Parathyroid adenoma (tissue), 2 donors: ENCODE data around the gene PALD1.
A peak's percentile ranks its signal among the peaks of the same experiment; 100 is the strongest.

Source experiments
- H2AFZ ChIP-seq: fragments of 300-600 bp; sonication (generic); one replicate; pipeline ENCODE4 v1.7.0; 2017; ENCODE audit warnings: antibody characterized with exemption, mild to moderate bottlenecking
- H3K27ac ChIP-seq: fragments of 300-600 bp; sonication (generic); one replicate; pipeline ENCODE4 v1.7.0; 2017
- H3K27me3 ChIP-seq: fragments of 300-600 bp; sonication (generic); one replicate; pipeline ENCODE4 v1.7.0; 2017; ENCODE audit warnings: low read length; ENCODE audit not compliant: control insufficient read depth, insufficient read depth
- H3K36me3 ChIP-seq: fragments of 300-600 bp; sonication (generic); one replicate; pipeline ENCODE4 v1.7.0; 2017; ENCODE audit warnings: low read length; ENCODE audit not compliant: control insufficient read depth, insufficient read depth
- H3K4me1 ChIP-seq: fragments of 300-600 bp; sonication (generic); one replicate; pipeline ENCODE4 v1.7.0; 2017; ENCODE audit warnings: control low read depth
- H3K4me2 ChIP-seq: fragments of 300-600 bp; sonication (generic); one replicate; pipeline ENCODE4 v1.7.0; 2017; ENCODE audit warnings: low read length
- H3K4me3 ChIP-seq: fragments of 300-600 bp; sonication (generic); one replicate; pipeline ENCODE4 v1.7.0; 2017; ENCODE audit warnings: low read depth, low read length
- H3K79me2 ChIP-seq: fragments of 300-600 bp; sonication (generic); one replicate; pipeline ENCODE4 v1.7.0; 2017; ENCODE audit warnings: control low read depth
- H3K9ac ChIP-seq: fragments of 300-600 bp; sonication (generic); one replicate; pipeline ENCODE4 v1.7.0; 2017; ENCODE audit warnings: mild to moderate bottlenecking
- H3K9me3 ChIP-seq: fragments of 300-600 bp; sonication (generic); one replicate; pipeline ENCODE4 v1.7.0; 2017; ENCODE audit warnings: low read length; ENCODE audit not compliant: control insufficient read depth
- TF ChIP-seq, protein P1 (sequence below): fragments of 300-600 bp; sonication (generic); IDR thresholded peaks from one replicate; pipeline ENCODE4 v1.7.0; 2017; ENCODE audit warnings: antibody characterized with exemption, mild to moderate bottlenecking
- donor health status: primary hyperparathyroidism.

Gene PALD1

GRCh38 chr10:70539471-70539870 lies 60.9 kb downstream of the PALD1 start:
- H3K27ac ChIP-seq = no peak overlapping the region
- H3K4me1 ChIP-seq = peaks cover 9% of the 10 kb centered on the region
- no peak overlapping the region for H3K4me3 ChIP-seq
- no peaks in the 10 kb centered on the region for H3K36me3 ChIP-seq
- H2AFZ ChIP-seq = no peak overlapping the region
- H3K9ac ChIP-seq = no peak overlapping the region
- TF ChIP-seq, protein P1, sequence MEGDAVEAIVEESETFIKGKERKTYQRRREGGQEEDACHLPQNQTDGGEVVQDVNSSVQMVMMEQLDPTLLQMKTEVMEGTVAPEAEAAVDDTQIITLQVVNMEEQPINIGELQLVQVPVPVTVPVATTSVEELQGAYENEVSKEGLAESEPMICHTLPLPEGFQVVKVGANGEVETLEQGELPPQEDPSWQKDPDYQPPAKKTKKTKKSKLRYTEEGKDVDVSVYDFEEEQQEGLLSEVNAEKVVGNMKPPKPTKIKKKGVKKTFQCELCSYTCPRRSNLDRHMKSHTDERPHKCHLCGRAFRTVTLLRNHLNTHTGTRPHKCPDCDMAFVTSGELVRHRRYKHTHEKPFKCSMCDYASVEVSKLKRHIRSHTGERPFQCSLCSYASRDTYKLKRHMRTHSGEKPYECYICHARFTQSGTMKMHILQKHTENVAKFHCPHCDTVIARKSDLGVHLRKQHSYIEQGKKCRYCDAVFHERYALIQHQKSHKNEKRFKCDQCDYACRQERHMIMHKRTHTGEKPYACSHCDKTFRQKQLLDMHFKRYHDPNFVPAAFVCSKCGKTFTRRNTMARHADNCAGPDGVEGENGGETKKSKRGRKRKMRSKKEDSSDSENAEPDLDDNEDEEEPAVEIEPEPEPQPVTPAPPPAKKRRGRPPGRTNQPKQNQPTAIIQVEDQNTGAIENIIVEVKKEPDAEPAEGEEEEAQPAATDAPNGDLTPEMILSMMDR = no peak
- no peaks in the 10 kb centered on the region for H3K27me3 ChIP-seq
- no peak overlapping the region for H3K4me2 ChIP-seq
- no peaks in the 10 kb centered on the region for H3K9me3 ChIP-seq
- no peaks in the 10 kb centered on the region for H3K79me2 ChIP-seq

DNA sequence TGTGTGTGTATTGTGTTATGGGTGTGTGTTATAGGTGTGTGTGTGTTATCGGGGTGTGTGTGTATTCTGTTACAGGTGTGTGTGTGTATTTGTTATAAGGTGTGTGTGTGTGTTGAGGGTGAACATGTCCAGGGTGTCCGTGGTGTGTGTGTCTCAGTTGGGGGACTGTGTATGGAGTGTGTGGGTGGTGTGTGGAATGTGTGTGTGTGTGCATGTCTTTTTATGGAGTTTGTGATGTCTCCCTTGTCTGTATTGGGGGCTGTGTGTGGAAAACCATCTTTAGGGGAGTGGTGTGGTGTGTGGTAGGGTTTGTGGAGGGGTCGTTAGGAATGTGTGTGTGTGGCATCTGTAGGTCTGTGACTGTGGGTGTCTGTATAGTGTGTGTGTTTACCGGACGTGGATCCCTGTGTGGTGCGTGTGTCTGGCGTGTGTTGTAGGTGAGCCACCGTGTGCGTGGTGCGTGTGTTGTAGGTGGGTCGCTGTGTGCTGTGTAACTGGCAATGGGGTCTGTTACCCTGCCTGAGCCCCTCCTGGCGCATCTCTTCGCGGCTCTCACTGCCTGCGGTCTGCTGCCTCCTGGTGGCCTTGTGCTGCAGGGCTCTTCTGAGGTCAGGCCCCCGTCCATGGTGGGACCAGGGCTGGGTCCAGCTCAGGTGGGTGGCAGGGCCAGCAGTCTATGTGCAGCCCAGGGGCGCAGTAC lies 61.7 kb downstream of the PALD1 start:
- Histone ChIP-seq H3K9ac (no peak overlapping the region), H3K27me3 (no peaks in the 10 kb centered on the region), H3K4me1 (peaks cover 9% of the 10 kb centered on the region), H3K79me2 (no peaks in the 10 kb centered on the region), H3K9me3 (no peaks in the 10 kb centered on the region), H3K27ac (no peak overlapping the region), H3K4me3 (no peak overlapping the region), H2AFZ (no peak overlapping the region), H3K4me2 (no peak overlapping the region), H3K36me3 (no peaks in the 10 kb centered on the region)
- TF ChIP-seq, protein P1 = peak; percentile 50

GRCh38 chr10:70540789-70541360 lies 62.3 kb downstream of the PALD1 start:
- no peak overlapping the region for H3K4me3 ChIP-seq
- TF ChIP-seq, protein P1 = no peak
- no peaks in the 10 kb centered on the region for H3K9me3 ChIP-seq
- no peak overlapping the region for H3K27ac ChIP-seq
- H2AFZ ChIP-seq = no peak overlapping the region
- no peaks in the 10 kb centered on the region for H3K79me2 ChIP-seq
- H3K36me3 ChIP-seq = no peaks in the 10 kb centered on the region
- no peaks in the 10 kb centered on the region for H3K27me3 ChIP-seq
- H3K4me1 ChIP-seq = peaks cover 9% of the 10 kb centered on the region
- H3K9ac ChIP-seq = no peak overlapping the region
- no peak overlapping the region for H3K4me2 ChIP-seq

DNA sequence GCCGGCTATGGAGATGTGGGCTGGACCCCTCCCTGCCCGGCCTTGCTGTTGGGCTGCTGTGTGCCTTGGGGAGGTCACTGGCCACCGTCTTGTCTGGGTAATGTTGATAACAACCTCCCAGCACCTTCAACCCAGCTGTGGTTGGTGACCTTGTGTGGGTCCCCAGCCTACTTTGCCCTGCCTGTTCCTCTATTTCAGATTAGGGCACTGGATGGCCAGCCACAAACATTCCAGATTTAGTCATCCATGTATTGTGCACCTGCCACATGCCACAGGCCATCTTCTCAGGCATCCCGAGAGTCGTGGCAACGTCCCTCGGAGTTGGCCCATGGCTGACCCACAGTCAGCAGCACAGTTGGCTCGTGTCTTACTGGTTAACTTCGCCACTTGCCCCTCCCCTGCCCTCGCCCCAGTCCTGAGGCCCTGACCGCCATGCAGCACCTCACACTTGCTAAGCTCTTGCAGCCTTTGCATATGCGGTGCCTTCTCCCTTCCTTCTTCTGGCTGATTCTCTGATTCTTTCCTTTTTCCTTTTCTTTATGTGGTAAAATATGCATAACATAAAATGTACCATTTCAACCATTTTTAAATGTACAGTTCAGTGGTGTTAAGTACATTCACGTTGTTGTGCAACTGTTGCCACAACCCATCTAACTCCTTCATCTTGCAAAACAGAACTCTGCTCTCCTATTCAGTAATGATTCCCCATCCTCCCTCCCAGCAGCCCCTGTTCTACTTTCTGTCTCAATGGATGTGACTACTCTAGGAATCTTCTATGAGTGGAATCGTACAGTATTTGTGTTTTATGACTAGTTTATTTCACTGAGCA lies 63.4 kb downstream of the PALD1 start:
- H3K27me3 ChIP-seq = no peaks in the 10 kb centered on the region
- H3K79me2 ChIP-seq = no peaks in the 10 kb centered on the region
- peaks cover 9% of the 10 kb centered on the region for H3K4me1 ChIP-seq
- H3K9ac ChIP-seq = no peak overlapping the region
- H3K36me3 ChIP-seq = no peaks in the 10 kb centered on the region
- H3K27ac ChIP-seq = no peak overlapping the region
- TF ChIP-seq, protein P1 = no peak
- H3K9me3 ChIP-seq = no peaks in the 10 kb centered on the region
- H3K4me2 ChIP-seq = no peak overlapping the region
- no peak overlapping the region for H2AFZ ChIP-seq
- H3K4me3 ChIP-seq = no peak overlapping the region
